Epithelial cell of esophagus (primary cell): ENCODE measurements around the gene ARPP19.
A peak's percentile ranks its signal among the peaks of the same experiment; 100 is the strongest.
"Not testable (repeated sequence)": the region's sequence is repeated elsewhere in the genome, so short reads cannot be mapped to it uniquely, and the experiment has no call there.

Experiments used
- DNase-seq: peaks from one replicate; pipeline ENCODE4 v3.0.0; 2010; ENCODE audit warnings: low read depth
- H3K4me3 ChIP-seq: 2 replicates; pipeline ENCODE4 v1.5.1; 2011; ENCODE audit warnings: mild to moderate bottlenecking, low read length, control low read depth
- CTCF ChIP-seq: IDR thresholded peaks from 2 replicates; pipeline ENCODE4 v1.5.1; 2011; ENCODE audit warnings: low read depth, mild to moderate bottlenecking, low read length, control low read depth, inconsistent platforms; ENCODE audit not compliant: insufficient read depth; ENCODE audit errors: missing control alignments

Gene ARPP19

GRCh38 chr15:52568601-52569585 is at the start of gene ARPP19:
TSS of gene ARPP19 (minus strand) at chr15:52569030. CDS start at chr15:52568892, 138 bp downstream.
- peak; percentile 2 for TF ChIP-seq CTCF
- peak; percentile 95 for DNase-seq
- H3K4me3 ChIP-seq: peak within 1 kb of the TSS; percentile 84

GRCh38 chr15:52617026-52617425 is 48.2 kb upstream of the ARPP19 start:
- no peak overlapping the region for H3K4me3 ChIP-seq
- no peak for TF ChIP-seq CTCF
- DNase-seq: no peak

- DNase-seq: no peak
- no peak overlapping the region for H3K4me3 ChIP-seq
- no peak for TF ChIP-seq CTCF
Measured at GRCh38 chr15:52615302-52615701, 46.5 kb upstream of the ARPP19 start.

GRCh38 chr15:52609593-52609992 is 40.8 kb upstream of the ARPP19 start:
- no peak for DNase-seq
- H3K4me3 ChIP-seq: no peak overlapping the region
- no peak for TF ChIP-seq CTCF

GRCh38 chr15:52584414-52584813 is 15.6 kb upstream of the ARPP19 start:
- no peak for TF ChIP-seq CTCF
- H3K4me3 ChIP-seq: no peak overlapping the region
- DNase-seq: no peak

GRCh38 chr15:52579852-52580251 is 11.0 kb upstream of the ARPP19 start:
- no peak for DNase-seq
- TF ChIP-seq CTCF: no peak
- no peak overlapping the region for H3K4me3 ChIP-seq

GRCh38 chr15:52576692-52577091 is 7.9 kb upstream of the ARPP19 start:
- no peak overlapping the region for H3K4me3 ChIP-seq
- DNase-seq: no peak
- no peak for TF ChIP-seq CTCF

GRCh38 chr15:52575573-52575972 is 6.7 kb upstream of the ARPP19 start:
- not testable (repeated sequence) for H3K4me3 ChIP-seq, DNase-seq
